HCT116 (cell line): Measurements from ENCODE around the gene TULP4. TPM values are rescaled to one million over a fixed set of nuclear protein-coding genes. Genes with fewer than 3 reads are reported as not detected.

ENCODE experiments used
- ATAC-seq: fragments of 200-7000 bp; cut with Tn5 transposase; 2 replicates; pipeline ENCODE4 v1.9.1; 2020; ENCODE audit warnings: mild to moderate bottlenecking, moderate library complexity
- BruUV-seq: library from RNA; stranded (reverse); fragments of 400-500 nt; replicated peaks from 2 replicates; lab custom pipeline; 2021; lab: Mats Ljungman, UMichigan
- CTCF ChIA-PET: fragments of 300-600 bp; sonication (Branson Sonifier 250); formaldehyde crosslinking; loops from one replicate; lab custom pipeline; 2021; ENCODE audit warnings: antibody characterized with exemption; lab: Charles Lee
- POLR2A ChIA-PET: fragments of 300-600, 350-600 bp; sonication (Branson Sonifier 250); formaldehyde crosslinking; loops from one replicate; lab custom pipeline; 2021; ENCODE audit warnings: antibody characterized with exemption; lab: Charles Lee
- RAD21 ChIA-PET, 2 experiments: fragments of 300-600 bp; sonication (Branson Sonifier 250); formaldehyde crosslinking; loops; one replicate each; lab custom pipeline; 2023; ENCODE audit warnings: low total read pairs in 2 of 2; ENCODE audit not compliant: uncharacterized antibody in 2 of 2, unreplicated experiment in 2 of 2, low non-redundant PET in 1 of 2; lab: Charles Lee
- DNase-seq: peaks from one replicate; pipeline ENCODE4 v3.0.0-alpha.2; 2010; ENCODE audit warnings: low read depth, low spot score
- H2AFZ ChIP-seq: fragments of 200-600 bp; shearing (Covaris generic), sonication (generic); 2 replicates; pipeline ENCODE4 v1.6.1; 2017; ENCODE audit warnings: low read depth, mixed run types, mixed read lengths, antibody characterized with exemption, low read length; ENCODE audit not compliant: poor library complexity, severe bottlenecking
- H3K27ac ChIP-seq: 2 replicates; pipeline ENCODE4 v1.5.1; 2012; ENCODE audit warnings: low read depth, low read length
- H3K27me3 ChIP-seq: fragments of 200-600 bp; sonication (generic); 2 replicates; pipeline ENCODE4 v1.6.1; 2016; ENCODE audit warnings: mixed run types, low read length, mixed read lengths; ENCODE audit not compliant: insufficient read depth
- H3K36me3 ChIP-seq, 2 experiments: fragments of 200-500 bp in 1 of 2; fragments of 200-600 bp in 1 of 2; sonication (Bioruptor generic) in 1 of 2; sonication (generic) in 1 of 2; 2 replicates each; pipeline versions ENCODE4 v1.5.1 to v1.6.1; 2014 to 2016; ENCODE audit warnings: low read length in 2 of 2, inconsistent platforms in 1 of 2, mixed read lengths in 1 of 2, mixed run types in 1 of 2; ENCODE audit not compliant: insufficient read depth in 2 of 2, control insufficient read depth in 1 of 2
- H3K4me1 ChIP-seq, 2 experiments: fragments of 200-600 bp in 1 of 2; sonication (generic) in 1 of 2; 2 replicates each; pipeline versions ENCODE4 v1.5.1 to v1.6.1; 2012 to 2017; ENCODE audit warnings: low read length in 2 of 2, inconsistent platforms in 1 of 2, mild to moderate bottlenecking in 1 of 2, mixed read lengths in 1 of 2, mixed run types in 1 of 2, moderate library complexity in 1 of 2; ENCODE audit not compliant: insufficient read depth in 2 of 2, control insufficient read depth in 1 of 2
- H3K4me2 ChIP-seq: fragments of 200-600 bp; sonication (generic); 2 replicates; pipeline ENCODE4 v1.6.1; 2017; ENCODE audit warnings: mixed run types, low read length, mixed read lengths
- H3K4me3 ChIP-seq, 2 experiments: fragments of 200-600 bp in 1 of 2; sonication (generic) in 1 of 2; replicated peaks in 1 of 2; 2 replicates each; pipeline ENCODE4 v1.5.1; 2011 to 2016; ENCODE audit warnings: low read length in 2 of 2, control low read depth in 1 of 2, low read depth in 1 of 2, mild to moderate bottlenecking in 1 of 2, mixed read lengths in 1 of 2, mixed run types in 1 of 2
- H3K79me2 ChIP-seq: fragments of 200-600 bp; sonication (generic); 2 replicates; pipeline ENCODE4 v1.6.1; 2017; ENCODE audit warnings: mild to moderate bottlenecking, mixed run types, low read length, moderate library complexity, mixed read lengths; ENCODE audit not compliant: insufficient read depth
- H3K9ac ChIP-seq: fragments of 200-600 bp; sonication (generic); 2 replicates; pipeline ENCODE4 v1.6.1; 2016; ENCODE audit warnings: low read length, mixed read lengths
- H3K9me2 ChIP-seq: fragments of 200-600 bp; sonication (generic), shearing (Covaris generic); 2 replicates; pipeline ENCODE4 v1.6.1; 2017; ENCODE audit warnings: mixed run types, mild to moderate bottlenecking, moderate library complexity; ENCODE audit not compliant: insufficient read depth
- H3K9me3 ChIP-seq, 2 experiments: fragments of 200-500 bp in 1 of 2; fragments of 200-600 bp in 1 of 2; sonication (Bioruptor generic) in 1 of 2; sonication (generic) in 1 of 2; 2 replicates each; pipeline ENCODE4 v1.6.1; 2014 to 2017; ENCODE audit warnings: low read length in 2 of 2, mixed read lengths in 2 of 2, inconsistent platforms in 1 of 2, low read depth in 1 of 2, mild to moderate bottlenecking in 1 of 2, mixed run types in 1 of 2, moderate library complexity in 1 of 2; ENCODE audit not compliant: control insufficient read depth in 1 of 2, insufficient read depth in 1 of 2
- H4K20me1 ChIP-seq: fragments of 200-600 bp; sonication (generic), shearing (Covaris generic); 2 replicates; pipeline ENCODE4 v1.6.1; 2017; ENCODE audit warnings: mixed run types, mild to moderate bottlenecking, moderate library complexity; ENCODE audit not compliant: insufficient read depth
- ATF3 ChIP-seq: IDR thresholded peaks from 2 replicates; pipeline ENCODE4 v1.6.1; 2012
- ZBTB33 ChIP-seq: IDR thresholded peaks from 2 replicates; pipeline ENCODE4 v1.6.1; 2011; ENCODE audit warnings: mild to moderate bottlenecking, low read length, moderate library complexity; ENCODE audit not compliant: insufficient replicate concordance; ENCODE audit errors: extremely low read depth
- intact Hi-C: fragments of 100-400 bp; cut with micrococcal nuclease; formaldehyde crosslinking; loops from 2 replicates; pipeline ENCODE4 v1.10.0; 2022
- total RNA-seq: library from RNA; stranded (reverse); gene quantifications from one replicate; pipeline ENCODE4 v1.2.1, GENCODE V29; 2021; ENCODE audit not compliant: unreplicated experiment
- TF ChIP-seq, protein P1 (sequence below), 3 experiments: fragments of 200-600 bp in 1 of 3; sonication (generic) in 1 of 3; IDR thresholded peaks in 2 of 3; conservative IDR thresholded peaks in 1 of 3; 2 replicates each; pipeline ENCODE4 v1.5.1; 2012 to 2017; ENCODE audit warnings: low read depth in 2 of 3, low read length in 2 of 3, antibody characterized with exemption in 1 of 3, borderline replicate concordance in 1 of 3, control low read depth in 1 of 3, mild to moderate bottlenecking in 1 of 3, mixed read lengths in 1 of 3, mixed run types in 1 of 3, moderate library complexity in 1 of 3; ENCODE audit not compliant: insufficient read depth in 1 of 3

TULP4 gene
- total RNA-seq, 1 experiment from 2014 or later = 70.8 TPM

GRCh38 chr6:158554611-158555361 lies 242.5 kb downstream of the TULP4 start:
- H3K27ac ChIP-seq = no peak overlapping the region
- no peaks in the 10 kb centered on the region for H4K20me1 ChIP-seq
- H3K4me1 ChIP-seq = peaks cover 0 to 8% of the 10 kb centered on the region in 2 experiments; a peak in 2 of 4 replicates
- RAD21 ChIA-PET = no interaction called here
- BruUV-seq = no TSS peak
- no peaks in the 10 kb centered on the region for H3K79me2 ChIP-seq
- H3K4me2 ChIP-seq = no peak overlapping the region
- POLR2A ChIA-PET = no interaction called here
- no peaks in the 10 kb centered on the region for H3K9me3 ChIP-seq
- CTCF ChIA-PET = no interaction called here
- TF ChIP-seq, protein P1, sequence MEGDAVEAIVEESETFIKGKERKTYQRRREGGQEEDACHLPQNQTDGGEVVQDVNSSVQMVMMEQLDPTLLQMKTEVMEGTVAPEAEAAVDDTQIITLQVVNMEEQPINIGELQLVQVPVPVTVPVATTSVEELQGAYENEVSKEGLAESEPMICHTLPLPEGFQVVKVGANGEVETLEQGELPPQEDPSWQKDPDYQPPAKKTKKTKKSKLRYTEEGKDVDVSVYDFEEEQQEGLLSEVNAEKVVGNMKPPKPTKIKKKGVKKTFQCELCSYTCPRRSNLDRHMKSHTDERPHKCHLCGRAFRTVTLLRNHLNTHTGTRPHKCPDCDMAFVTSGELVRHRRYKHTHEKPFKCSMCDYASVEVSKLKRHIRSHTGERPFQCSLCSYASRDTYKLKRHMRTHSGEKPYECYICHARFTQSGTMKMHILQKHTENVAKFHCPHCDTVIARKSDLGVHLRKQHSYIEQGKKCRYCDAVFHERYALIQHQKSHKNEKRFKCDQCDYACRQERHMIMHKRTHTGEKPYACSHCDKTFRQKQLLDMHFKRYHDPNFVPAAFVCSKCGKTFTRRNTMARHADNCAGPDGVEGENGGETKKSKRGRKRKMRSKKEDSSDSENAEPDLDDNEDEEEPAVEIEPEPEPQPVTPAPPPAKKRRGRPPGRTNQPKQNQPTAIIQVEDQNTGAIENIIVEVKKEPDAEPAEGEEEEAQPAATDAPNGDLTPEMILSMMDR (IDR thresholded peaks at IDR 0.05 in 2 of 3, conservative IDR thresholded peaks at IDR 0.05 in 1 of 3; ENCODE audit: borderline replicate concordance in 1 of 3, insufficient read depth in 1 of 3, low read depth in 2 of 3, low read length in 2 of 3) = no peak
- TF ChIP-seq ZBTB33 = no peak
- TF ChIP-seq ATF3 = no peak
- no peaks in the 10 kb centered on the region for H3K9me2 ChIP-seq
- intact Hi-C loops = no loop called here
- H3K9ac ChIP-seq = no peak overlapping the region
- DNase-seq = no peak
- no peak for ATAC-seq
- no peak overlapping the region for H2AFZ ChIP-seq
- no peak overlapping the region for H3K4me3 ChIP-seq
- no peaks in the 10 kb centered on the region for H3K27me3 ChIP-seq
- H3K36me3 ChIP-seq = no peaks in the 10 kb centered on the region
